Glomerular visceral epithelial cell (primary cell): Measurements from ENCODE around the gene SH3BP1.
"Not testable (repeated sequence)": the region's sequence is repeated elsewhere in the genome, so short reads cannot be mapped to it uniquely, and the experiment has no call there.

Experiments
- DNase-seq: peaks from one replicate; pipeline ENCODE4 v3.0.0-alpha.2; 2016; ENCODE audit errors: extremely low spot score

Gene SH3BP1

DNA sequence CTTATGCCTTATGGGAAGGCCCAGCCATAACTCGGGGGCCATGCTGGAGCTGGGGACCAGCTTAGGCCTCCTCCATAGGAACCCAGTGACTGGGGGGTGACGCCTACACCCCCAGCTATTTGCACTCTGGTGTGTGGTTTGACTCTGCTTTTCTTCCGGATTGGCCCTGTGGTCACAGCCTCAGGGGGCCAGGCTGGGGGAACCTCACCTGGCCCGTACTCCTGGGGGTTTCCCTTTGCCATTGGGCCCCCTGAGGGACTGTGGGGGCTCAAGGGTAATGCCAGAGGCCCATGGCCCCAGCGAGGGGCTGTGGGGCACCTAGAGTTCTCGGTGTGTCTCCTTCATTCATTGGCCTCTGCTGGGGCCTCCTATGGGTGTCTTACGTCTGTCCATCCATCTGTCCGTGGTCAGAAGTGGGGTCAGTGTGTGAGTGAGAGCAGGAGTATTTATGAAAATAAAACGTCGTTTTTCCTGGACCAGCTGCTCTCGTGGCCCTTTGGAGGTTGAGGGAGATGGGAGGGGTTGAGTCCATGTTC is 6.3 kb upstream of the SH3BP1 start:
- DNase-seq = no peak

DNA sequence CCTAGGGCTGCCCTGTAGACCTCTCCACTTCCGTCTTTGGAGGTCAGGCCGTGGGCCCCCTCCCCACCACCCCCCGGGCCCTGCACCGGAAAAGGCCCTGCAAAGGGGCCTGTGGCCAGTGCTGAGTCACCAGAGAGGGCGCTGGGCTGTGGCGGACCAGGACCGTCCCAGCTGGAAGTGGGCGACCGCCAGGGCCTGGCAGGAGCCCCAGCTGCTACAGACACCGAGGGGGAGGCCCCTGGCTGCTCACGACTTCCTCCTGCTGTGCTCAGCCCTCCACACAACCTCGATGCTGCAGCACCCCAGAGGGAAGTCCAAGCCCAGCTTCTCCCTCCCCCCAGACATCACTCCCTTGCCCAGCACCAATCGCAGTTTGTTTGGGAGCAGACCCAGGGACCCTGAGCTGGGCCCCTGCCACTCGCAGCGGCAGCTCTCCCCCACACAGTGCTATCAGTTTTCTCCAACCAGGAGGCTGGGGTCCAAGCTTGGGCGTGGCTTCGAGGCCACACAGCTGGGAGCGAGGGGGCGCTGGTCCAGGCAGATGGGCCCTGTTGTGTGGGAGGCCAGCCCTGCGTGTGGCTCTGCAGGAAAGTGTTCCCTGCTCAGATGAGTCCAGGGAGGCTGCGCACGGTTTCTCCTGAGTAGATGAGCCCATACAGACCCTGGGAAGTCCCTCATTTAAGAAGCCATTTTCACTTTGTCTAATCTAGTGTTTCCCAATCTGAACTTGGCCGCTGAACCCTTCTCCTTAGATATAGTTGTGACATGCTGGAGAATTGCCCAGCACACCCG is 5.6 kb upstream of the SH3BP1 start:
- DNase-seq = peak; percentile 88

DNA sequence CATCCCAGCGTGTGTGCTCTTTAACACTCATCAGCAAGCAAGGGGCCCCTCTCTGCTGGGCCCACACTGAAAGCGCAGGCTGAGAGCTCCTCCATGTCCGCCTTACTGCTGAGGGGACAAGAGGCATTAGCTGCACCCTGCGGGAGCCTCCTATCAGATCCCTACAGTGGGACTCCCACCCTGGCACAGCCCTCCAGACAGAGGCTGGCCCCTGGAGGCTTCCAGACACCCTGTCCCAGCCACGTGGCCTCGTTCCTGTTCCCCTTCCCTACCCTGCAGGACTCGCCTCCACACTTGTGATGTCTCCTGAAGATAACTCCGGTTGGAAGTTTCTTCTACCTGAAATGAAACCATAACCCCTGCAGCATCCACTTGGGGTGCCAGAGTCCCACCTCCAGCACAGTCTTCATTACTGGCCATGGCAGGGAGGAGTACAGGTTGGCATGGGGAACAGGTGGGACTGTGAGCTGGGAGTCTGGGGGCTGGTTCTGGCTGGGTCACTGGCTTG is 5.0 kb upstream of the SH3BP1 start:
- no peak for DNase-seq

DNA sequence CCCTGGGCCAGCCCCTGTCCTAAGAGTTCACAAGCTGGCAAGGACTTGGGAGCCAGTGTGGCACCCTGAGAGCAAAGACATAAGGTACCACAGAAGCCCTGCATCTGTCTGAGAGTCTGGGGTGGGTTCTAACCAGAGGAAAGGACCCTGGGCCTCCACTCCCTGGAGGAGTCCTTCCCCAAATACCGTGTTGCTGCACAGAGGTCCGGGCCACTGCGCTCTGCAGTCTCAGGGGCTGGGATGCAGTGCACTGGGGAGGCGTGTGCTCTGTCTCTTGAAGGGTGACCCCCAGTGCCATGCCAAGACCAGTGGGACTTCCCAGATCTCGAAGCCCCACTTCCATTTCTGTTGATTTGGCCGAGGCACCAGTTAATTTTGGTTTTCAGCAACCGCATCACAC is 4.3 kb upstream of the SH3BP1 start:
- DNase-seq = no peak

DNA sequence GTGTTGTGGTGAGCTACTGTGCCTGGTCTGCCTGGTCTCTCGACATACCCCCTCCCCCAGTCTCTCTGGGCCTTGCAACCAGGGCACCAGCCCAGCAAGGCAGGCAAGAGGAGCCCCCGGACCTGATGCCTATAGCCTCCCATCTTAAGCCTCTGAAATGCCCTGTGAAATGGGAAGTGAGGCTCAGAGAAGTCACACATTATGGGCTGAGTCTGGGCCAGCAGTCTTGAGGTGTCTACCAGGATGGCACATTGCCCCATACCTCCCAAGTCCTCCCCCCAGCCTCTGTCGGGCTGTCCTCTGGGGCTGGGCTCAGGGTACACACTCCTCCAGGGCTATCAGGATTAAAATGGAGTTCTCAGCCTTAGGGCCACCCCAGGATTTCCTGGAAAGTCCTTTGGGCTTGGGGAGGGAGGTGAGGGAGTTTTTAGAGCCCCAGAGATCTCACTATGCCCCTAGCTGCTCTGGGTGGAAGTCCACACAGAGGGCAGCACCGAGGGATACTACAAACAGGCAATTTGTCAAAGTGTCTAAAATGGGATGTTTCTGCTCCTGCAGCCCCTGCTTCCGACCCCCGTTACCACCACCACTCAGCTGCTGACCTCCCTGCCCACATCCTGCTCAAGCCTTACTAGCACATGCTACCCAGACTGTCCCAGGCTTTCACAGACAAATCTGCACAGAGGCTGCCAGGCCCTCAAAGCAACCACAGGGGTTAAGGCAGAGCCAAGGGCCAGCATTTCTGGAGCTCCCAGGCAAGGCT is 3.1 kb upstream of the SH3BP1 start:
- DNase-seq = peak; percentile 65

DNA sequence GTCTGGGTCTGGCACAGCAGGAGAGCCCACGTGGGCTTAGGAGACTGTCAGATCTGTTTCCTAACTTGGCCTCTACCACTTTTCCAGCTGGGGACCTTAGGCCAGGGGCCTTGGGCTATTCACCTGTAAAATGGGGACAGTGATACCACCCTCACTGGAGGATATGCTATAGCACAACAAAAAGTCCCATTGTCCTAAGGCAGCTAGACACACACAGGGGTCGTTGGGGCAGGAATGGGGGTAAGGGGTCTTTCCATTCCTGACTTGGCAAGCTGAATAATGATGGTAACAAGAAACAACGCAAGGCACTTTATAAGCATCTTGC is 2.6 kb upstream of the SH3BP1 start:
- DNase-seq = no peak

DNA sequence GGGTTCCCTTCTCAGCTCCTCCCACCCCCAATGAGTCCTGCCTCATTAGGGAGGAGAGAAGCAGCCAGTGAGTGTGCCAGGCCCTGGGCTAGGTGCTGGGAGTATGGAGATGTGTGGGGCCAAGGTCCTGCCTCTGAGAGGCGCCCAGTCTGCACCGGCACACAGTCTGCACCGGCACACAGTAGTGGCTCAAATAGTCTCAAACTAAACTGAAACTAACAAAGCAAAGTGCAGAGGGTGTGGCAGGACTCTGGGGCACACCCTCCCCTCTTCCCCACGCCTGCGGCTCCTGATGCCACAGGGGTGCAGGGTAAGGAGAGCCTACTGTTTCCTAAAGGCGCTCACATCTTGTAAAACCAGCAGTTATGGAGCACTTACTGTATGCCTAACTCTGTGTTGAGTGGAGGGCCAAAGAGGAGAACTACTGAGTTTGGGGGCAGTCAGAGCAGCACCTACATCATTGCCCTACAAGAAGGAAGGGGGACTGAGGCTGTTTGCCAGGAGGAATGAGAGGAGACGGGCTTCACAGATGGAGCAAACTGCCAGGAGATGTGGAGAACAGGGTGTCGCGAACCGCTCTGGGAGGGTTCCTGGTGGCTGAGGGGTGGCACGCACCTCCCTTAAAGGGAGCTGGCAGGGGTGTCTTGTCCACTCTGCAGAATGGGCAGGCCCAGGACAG is 939 bp upstream of the SH3BP1 start:
- DNase-seq = no peak

DNA sequence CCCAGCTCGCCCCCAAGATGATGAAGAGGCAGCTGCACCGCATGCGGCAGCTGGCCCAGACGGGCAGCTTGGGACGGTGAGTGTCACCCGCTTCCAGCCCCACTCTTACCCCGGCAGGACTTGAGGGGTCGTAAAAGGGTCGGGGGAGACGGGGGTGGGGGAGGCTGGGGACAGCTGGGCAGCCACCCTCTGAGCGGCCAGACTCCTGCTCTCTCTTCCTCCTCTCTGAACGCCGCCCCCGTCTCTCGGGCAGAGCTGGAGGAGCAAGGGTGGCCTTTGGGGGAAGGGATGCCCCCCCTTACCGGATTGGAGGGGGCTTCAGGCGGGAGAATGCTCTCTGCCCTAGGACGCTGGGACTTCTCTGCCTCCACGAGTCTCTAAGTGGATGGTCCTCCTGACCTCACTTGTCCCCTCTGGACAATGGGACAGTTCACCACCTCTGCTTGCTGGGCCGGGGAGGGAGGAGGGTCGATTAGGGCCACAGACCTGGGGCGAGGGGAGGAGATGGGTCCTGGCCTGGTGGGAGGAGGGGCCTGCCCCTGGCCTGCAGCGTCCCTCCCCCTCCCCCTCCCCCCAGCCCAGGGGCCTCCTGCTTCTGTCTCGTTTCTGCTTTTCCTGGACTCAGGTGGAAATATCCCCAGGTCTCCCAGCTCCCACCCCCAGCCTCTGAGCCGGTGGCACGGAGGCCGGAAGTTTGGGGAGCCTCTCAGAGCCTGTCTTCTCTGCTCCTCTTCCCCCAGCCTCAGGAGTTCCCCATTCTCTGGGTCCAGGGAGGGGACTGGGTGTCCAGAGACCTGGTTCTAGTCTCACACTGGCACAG is 512 bp downstream of the SH3BP1 start:
- no peak for DNase-seq

DNA sequence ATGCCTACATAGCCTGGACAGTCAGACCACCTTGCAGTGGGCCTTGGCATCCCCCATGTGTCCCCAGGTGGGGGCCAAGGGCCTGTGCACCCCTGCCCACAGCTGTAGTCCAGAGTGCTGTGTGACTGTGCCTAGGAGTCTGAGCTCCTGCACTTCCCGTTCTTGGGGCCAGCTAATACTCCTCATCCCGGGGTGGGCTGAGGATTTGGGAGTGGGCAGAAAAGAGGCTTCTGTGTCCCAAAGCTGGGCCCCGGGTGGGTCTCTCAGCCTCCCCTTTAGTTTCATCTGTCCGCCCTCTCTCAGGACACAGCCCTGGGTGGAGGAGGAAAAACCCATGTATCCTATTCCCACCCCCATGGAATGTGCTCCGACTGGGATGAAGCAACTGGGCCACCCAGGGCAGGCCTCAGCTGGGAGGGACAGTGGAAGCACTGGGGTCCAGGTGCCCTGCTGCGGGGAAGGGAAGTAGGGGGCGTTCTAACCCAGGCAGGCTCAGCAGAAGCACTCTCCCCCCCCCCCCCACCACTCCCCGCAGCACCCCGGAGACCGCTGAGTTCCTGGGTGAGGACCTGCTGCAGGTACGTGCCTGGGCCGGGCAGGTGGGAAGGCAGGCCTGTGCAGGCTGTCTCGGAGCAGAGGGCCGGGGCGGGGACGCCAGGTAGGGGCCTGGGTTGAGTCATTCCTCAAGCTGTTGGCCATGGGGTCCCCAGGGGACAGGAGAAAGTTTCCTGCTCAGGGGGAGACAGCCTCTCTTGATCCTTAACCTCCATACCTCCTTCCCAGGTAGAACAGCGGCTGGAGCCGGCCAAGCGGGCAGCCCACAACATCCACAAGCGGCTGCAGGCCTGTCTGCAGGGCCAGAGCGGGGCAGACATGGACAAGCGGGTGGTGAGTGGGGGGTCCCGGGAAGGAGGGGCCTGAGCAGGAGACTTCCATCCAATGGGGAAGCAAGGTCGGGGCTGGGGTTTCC is 1.4 kb downstream of the SH3BP1 start:
- no peak for DNase-seq

DNA sequence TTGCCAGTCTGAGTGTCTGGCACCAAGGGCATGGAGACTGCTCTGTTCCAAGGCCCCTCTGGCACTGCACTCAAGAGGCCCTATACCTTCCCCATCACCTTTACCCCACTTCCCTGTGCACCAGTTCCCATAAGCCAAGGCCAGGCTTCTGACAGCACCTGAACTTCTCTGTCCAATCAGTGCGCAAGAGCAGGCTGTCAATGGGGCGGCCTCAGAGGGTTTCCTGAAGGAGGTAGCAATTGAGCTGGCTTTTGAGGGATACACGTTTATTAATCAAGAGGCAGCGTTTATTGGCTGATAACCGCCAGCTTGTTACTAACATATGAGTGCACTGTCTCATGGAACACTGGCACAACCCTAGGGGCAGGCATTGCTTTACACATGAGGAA is 2.1 kb downstream of the SH3BP1 start:
- DNase-seq = no peak

DNA sequence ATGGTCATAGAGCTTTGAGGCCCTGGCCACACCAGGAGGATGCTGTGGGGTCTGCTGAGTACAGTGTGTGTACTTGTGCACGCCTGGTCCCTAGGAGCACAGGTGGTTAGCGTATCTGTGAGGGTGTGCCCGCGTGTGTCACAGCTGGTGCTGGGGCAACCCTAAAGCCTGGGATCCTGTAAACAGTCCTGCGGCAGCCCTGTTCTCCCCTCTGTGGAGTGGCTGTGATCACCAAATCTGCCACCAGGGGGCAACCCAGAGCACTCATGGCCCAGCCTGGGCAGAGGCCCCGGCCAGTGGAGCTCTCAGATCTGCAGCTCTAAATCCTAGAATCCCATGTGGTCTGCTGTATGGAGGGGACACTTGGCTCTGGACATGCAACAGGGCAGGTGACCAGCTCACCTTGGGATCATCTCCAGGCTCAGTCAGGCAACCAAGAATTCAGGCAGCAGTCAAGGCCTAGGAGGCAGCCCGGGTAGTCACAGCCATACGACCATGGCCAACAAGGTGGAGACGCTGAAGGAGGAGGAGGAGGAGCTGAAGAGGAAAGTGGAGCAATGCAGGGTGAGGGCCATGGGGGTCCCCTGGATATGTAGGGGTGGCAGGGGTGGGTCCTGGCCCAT is 3.9 kb downstream of the SH3BP1 start:
- peak; percentile 72 for DNase-seq

DNA sequence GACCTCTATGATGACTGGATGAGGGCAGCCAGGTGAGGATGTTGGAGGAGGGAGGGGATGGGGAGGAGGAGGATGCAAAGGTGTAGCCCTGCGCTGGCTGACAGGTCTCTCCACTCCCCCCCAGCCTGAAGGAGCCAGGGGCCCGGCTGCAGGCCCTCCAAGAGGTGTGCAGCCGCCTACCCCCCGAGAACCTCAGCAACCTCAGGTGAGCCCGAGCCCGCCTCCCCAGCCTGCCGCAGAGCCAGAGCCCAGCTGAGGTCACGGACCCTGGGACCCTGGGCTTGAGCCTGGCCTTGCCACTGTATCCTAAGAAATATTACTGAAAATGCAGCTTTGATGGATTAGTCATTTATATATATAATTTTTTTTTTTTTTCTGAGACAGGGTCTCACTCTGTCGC is 7.8 kb downstream of the SH3BP1 start:
- DNase-seq = no peak

DNA sequence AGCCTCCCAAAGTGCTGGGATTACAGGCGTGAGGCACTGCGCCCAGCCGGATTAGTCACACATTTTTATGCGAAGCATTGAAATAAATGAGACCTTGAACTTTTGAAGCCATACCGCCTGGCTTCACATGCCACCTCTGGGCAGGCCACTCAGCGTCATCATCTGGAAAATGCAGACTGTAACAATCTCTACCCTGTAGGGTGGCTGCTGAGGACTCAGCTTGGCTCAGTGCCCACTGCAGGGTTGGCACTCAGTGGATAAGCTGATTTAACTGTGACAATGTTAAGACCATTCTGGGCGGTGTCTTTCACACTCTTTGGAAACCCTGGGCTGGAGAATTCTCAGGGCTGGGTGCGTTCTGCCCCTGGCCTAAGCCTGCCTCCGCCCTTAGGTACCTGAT is 8.5 kb downstream of the SH3BP1 start:
- DNase-seq = no peak

DNA sequence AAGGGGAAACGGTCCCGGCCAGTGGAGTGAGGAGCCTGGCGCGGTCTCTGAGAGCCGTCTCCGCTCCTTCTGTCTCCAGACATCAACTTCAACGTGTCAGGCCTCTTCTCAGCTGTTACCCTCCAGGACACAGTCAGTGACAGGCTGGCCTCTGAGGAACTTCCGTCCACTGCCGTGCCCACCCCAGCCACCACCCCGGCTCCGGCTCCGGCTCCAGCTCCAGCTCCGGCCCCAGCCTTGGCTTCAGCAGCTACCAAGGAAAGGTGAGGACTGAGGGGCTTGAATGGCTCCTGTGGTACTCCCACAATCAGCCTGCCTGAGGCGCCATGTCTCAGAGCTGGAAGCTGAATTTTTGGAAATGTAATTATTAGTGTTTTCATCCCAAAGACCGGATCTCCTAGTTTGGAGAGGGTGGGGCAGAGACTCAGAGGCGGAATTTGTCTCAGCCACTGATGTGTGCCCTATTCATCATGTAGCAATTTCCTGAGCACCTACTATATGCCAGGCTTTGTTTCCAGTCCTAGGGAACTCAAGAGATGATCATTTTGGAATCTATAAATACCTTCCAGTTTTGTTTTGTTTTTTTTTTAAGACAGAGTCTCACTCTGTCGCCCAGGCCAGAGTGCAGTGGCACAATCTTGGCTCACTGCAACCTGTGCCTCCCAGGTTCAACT is 11.1 kb downstream of the SH3BP1 start:
- DNase-seq = no peak

DNA sequence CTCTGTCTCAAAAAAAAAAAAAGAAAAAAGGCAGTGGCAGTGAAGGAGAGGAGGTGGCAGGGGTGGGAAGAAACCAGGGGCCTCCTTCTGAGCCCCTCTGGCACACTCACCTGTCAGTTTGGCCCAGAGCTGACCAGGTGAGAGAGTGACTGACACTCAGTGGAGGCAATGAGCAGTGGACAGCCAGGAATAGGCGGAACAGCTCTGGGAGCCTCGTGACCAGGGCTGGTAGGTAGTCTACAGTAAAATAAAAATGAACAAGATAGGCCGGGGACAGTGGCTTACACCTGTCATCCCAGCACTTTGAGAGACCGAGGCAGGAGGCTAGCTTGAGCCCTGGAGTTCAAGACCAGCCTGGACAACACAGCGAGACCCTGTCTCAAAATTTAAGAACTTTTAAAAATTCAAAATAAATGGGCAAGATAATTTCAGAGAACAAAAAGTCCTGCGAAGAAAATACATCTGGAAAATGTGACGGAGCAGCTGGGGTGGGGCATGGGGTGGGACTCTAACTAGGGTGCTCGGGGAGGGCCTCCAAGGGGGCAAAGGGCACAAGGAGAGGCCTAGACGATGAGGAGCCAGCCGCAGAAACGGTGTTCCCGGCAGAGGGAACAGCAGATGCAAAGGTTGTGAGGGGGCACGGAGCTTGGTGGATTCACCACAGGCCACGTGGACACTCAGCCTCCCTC is 15.2 kb downstream of the SH3BP1 start:
- no peak for DNase-seq

DNA sequence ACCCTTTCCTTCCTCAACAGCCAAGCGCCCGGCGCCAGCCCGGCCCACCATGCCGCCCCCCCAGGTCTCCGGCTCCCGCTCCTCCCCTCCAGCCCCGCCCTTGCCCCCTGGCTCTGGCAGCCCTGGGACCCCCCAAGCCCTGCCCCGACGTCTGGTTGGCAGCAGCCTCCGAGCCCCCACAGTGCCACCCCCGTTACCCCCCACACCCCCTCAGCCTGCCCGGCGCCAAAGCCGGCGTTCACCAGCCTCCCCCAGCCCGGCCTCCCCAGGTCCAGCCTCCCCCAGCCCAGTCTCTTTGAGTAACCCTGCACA is 15.7 kb downstream of the SH3BP1 start:
- no peak for DNase-seq

DNA sequence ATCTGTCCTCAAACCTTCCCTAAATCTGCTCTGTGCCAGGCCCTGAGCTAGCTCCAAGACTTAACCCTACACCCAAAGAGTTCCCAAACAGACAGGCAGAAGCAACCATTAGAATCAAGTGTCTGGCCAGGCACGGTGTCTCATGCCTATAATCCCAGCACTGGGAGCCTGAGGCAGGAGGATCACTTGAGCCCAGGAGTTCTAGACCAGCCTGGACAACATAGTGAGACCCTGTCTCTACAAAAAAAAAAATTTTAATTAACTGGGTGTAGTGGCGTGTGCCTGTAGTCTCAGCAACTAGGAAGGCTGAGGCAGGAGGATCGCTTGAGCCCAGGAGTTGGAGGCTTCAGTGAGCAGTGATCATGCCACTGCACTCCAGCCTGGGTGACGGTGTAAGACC is 17.1 kb downstream of the SH3BP1 start:
- not testable (repeated sequence) for DNase-seq

DNA sequence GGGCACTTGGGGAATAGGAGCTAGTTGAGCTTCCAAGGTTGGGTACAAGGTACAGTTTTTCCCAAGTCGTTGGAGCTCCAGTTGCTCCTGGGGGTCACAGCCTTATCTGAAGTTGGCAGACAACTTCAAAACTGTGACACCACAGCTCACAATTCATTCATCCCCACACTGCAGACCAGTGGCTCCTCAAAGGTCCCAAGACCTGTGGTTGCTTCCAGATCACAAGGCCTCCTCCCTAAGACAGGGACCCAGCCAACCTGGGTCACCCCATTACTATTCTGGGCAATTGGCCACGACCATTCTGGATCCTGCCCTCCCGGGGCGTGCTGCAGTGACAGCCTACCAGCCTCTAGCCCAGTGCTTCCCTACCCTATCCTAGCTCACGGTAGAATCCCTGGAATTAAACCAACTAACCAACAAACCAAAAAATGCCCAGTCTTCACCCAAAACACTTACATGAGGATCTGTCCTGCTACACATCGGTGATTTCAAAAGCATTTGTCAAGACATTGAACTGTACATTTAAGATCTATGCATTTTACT is 18.2 kb downstream of the SH3BP1 start:
- no peak for DNase-seq
